NCI-H2029 (cell line): ENCODE results near the gene EDC4.
"Not testable (repeated sequence)": the region's sequence is repeated elsewhere in the genome, so short reads cannot be mapped to it uniquely, and the experiment has no call there.

ENCODE experiments used
- DNase-seq: peaks from one replicate; lab custom pipeline; 2025; lab: John Stamatoyannopoulos, UW

EDC4 gene

GRCh38 chr16:67909056-67909742 is 36.3 kb downstream of the EDC4 start:
- DNase-seq = no peak

- DNase-seq = no peak
Measured at GRCh38 chr16:67910158-67910557, 37.3 kb downstream of the EDC4 start.

- no peak for DNase-seq
Measured at GRCh38 chr16:67914758-67915495, 42.1 kb downstream of the EDC4 start.

- not testable (repeated sequence) for DNase-seq
Measured at GRCh38 chr16:67915496-67915769, 42.6 kb downstream of the EDC4 start.

- no peak for DNase-seq
Measured at GRCh38 chr16:67915831-67916723, 43.2 kb downstream of the EDC4 start.

GRCh38 chr16:67917140-67917851 is 44.4 kb downstream of the EDC4 start:
- peak; percentile 44 for DNase-seq

GRCh38 chr16:67917852-67918236 is 45.0 kb downstream of the EDC4 start:
- peak; percentile 72 for DNase-seq

GRCh38 chr16:67919622-67920221 is 46.9 kb downstream of the EDC4 start:
- peak; percentile 43 for DNase-seq

- DNase-seq = no peak
Measured at GRCh38 chr16:67922221-67922620, 49.4 kb downstream of the EDC4 start.

- DNase-seq = peak; percentile 82
Measured at GRCh38 chr16:67922740-67923139, 49.9 kb downstream of the EDC4 start.

- DNase-seq = peak; percentile 72
Measured at GRCh38 chr16:67923414-67924116, 50.7 kb downstream of the EDC4 start.

- no peak for DNase-seq
Measured at GRCh38 chr16:67924140-67924906, 51.5 kb downstream of the EDC4 start.

GRCh38 chr16:67926181-67926750 is 53.4 kb downstream of the EDC4 start:
- DNase-seq = peak; percentile 85

GRCh38 chr16:67927131-67927941 is 54.5 kb downstream of the EDC4 start:
- DNase-seq = no peak

- no peak for DNase-seq
Measured at GRCh38 chr16:67928147-67928546, 55.3 kb downstream of the EDC4 start.

- DNase-seq = peak; percentile 53
Measured at GRCh38 chr16:67928561-67929364, 55.9 kb downstream of the EDC4 start.

GRCh38 chr16:67930191-67930590 is 57.3 kb downstream of the EDC4 start:
- no peak for DNase-seq

- no peak for DNase-seq
Measured at GRCh38 chr16:67930678-67931211, 57.9 kb downstream of the EDC4 start.
